ENCODE data around the gene SLC25A36. TPM values are rescaled to one million over a fixed set of nuclear protein-coding genes. Genes with fewer than 3 reads are reported as not detected.
"Not testable (repeated sequence)": the region's sequence is repeated elsewhere in the genome, so short reads cannot be mapped to it uniquely, and the experiment has no call there.

SLC25A36 gene
- total and polyA plus RNA-seq, 10 donors: 19.1 to 82.5 (median 54.3) TPM

DNA sequence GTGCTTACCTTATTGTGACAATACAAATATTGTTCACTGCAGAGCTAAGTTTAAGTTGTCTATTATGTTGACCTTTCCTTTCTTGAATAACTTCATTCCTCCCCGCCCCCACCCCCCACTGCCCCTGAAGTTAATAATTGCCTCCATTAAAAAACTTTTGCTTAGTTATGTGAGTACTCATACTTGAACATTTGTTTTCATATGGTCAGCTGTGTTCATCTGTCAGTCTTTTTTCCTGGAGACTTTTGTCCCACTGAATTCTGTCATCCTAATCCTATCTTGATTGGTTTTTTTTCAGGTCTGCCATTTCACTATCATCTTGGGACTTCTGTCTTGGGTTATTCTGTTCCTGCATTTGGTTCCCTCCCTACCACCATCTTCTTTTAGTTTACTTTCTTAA, 8.5 kb downstream of the SLC25A36 start:
- peaks cover 6 to 87% (median 30%) of the 10 kb centered on the region in 6 donors for H3K4me1 ChIP-seq
- TF ChIP-seq POLR2A (IDR thresholded peaks at IDR 0.05): no peak
- H3K4me3 ChIP-seq: no peak overlapping the region
- 87 to 97% (median 93%) methylated on average over 1 of the region's 1 CpG for WGBS, 5 donors
- H3K36me3 ChIP-seq: no peaks in the 10 kb centered on the region
- no peaks in the 10 kb centered on the region for H3K9me3 ChIP-seq
- no peak overlapping the region for H3K27ac ChIP-seq
- intact Hi-C loops (cut with DNase I; ENCODE audit: low total_unique reads): no loop called here
- H3K27me3 ChIP-seq (replicated peaks in 1 of 7): no peaks in the 10 kb centered on the region
- DNase-seq: no peak

DNA sequence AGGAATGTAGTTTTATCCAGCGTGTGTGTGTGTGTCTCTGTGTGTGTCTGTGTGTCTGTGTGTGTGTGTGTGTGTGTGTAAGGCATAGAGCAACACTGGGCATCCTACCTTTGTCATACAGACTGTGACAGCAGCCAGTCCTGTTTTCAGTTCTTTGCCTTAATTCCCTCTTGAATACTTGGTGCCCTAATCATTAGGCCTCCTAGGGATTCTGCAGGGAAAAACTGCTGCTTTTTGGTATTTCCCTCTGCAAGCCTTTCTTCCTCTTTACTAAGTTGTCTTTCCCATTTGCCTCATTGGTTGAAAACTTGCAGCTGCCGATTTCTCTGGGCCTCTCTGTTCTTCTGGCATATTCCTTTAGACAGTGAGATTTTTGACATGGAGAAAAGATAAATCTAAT, 9.2 kb downstream of the SLC25A36 start:
- no peak for DNase-seq
- WGBS, 5 donors: 63 to 82% (median 68%) methylated on average over 2 of the region's 2 CpGs
- Histone ChIP-seq H3K9me3 (no peaks in the 10 kb centered on the region), H3K36me3 (no peaks in the 10 kb centered on the region), H3K4me1 (peaks cover 0 to 85% (median 26%) of the 10 kb centered on the region in 6 donors), H3K27ac (no peak overlapping the region), H3K27me3 (replicated peaks in 1 of 7) (no peaks in the 10 kb centered on the region), H3K4me3 (no peak overlapping the region)
- intact Hi-C loops (cut with DNase I; ENCODE audit: low total_unique reads): no loop called here
- TF ChIP-seq, protein P1, sequence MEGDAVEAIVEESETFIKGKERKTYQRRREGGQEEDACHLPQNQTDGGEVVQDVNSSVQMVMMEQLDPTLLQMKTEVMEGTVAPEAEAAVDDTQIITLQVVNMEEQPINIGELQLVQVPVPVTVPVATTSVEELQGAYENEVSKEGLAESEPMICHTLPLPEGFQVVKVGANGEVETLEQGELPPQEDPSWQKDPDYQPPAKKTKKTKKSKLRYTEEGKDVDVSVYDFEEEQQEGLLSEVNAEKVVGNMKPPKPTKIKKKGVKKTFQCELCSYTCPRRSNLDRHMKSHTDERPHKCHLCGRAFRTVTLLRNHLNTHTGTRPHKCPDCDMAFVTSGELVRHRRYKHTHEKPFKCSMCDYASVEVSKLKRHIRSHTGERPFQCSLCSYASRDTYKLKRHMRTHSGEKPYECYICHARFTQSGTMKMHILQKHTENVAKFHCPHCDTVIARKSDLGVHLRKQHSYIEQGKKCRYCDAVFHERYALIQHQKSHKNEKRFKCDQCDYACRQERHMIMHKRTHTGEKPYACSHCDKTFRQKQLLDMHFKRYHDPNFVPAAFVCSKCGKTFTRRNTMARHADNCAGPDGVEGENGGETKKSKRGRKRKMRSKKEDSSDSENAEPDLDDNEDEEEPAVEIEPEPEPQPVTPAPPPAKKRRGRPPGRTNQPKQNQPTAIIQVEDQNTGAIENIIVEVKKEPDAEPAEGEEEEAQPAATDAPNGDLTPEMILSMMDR (IDR thresholded peaks at IDR 0.05 in 8 of 11, conservative IDR thresholded peaks at IDR 0.05 in 3 of 11): no peak
- TF ChIP-seq POLR2A (IDR thresholded peaks at IDR 0.05) (no peak), POLR2AphosphoS5 (IDR thresholded peaks at IDR 0.05) (no peak)

DNA sequence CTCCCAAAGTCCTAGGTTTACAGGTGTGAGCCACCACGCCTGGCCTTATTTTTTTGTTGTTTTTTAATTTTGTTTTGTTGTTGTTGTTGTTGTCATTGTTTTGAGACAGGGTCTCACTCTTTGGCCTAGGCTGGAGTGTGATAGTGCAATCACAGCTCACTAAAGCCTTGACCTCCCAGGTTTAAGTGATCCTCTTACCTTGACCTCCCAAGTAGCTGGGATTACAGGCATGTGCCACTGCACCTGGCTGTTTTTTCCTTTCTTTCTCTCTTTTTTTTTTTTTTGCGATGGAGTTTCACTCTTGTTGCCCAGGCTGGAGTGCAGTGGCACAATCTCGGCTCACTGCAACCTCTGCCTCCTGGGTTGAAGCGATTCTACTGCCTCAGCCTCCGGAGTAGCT, 10.1 kb downstream of the SLC25A36 start:
- DNase-seq; H3K27ac ChIP-seq; H3K9me3 ChIP-seq; intact Hi-C loops (cut with DNase I; ENCODE audit: low total_unique reads); H3K27me3 ChIP-seq (replicated peaks in 1 of 7); H3K36me3 ChIP-seq; H3K4me3 ChIP-seq: not testable (repeated sequence)
- H3K4me1 ChIP-seq: peaks cover 0 to 76% (median 24%) of the 10 kb centered on the region in 6 donors
- 92 to 98% (median 94%) methylated on average over 5 of the region's 5 CpGs for whole genome bisulfite sequencing, 5 donors

DNA sequence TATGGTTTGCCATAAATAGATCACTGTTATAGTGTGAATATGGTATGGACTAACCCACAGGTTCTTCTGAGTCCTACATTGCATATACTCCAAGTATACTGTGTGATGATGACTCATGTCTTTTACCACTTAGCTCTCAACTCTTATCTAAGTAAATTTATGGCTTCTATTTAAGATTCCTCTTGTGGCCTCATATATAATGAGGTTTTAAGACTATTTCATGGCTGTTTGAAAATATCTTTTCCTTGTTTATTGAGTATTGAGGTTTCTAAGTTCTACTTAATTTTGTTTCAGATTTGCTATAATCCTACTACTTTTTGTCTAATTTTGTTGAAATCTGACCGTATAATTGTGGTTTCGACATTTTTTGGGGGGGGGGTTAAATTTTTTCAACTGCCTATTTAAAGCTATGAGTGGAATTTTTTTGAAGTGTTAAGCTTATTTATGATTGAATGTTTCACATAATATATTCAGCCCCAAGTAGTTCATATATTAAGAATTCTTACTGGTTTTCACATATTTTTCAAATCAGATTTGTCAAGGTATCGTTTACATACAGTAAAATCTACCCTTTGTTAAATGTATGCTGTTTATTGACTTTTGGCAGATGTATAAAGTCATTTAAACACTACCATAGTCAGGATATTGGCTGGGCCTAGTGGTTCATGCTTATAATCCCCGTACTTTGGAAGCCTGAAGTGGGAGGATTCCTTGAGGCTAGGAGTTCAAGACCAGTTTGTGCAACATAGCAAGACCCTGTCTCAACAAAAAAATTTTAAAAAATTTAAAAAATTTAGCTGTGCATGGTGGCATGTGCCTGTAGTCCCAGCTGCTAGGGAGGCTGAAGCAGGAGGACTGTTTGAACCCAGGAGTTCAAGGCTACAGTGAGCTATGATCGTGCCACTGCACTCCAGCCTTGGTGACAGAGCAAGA, 11.7 kb downstream of the SLC25A36 start:
- whole genome bisulfite sequencing, 5 donors: 72 to 87% (median 84%) methylated on average over 5 of the region's 5 CpGs
- intact Hi-C loops (cut with DNase I; ENCODE audit: low total_unique reads): no loop called here
- Histone ChIP-seq H3K27me3 (replicated peaks in 1 of 7) (no peaks in the 10 kb centered on the region), H3K9me3 (no peaks in the 10 kb centered on the region), H3K4me1 (peaks cover 0 to 71% (median 24%) of the 10 kb centered on the region in 6 donors), H3K4me3 (no peak overlapping the region), H3K36me3 (peaks cover 0 to 19% (median 2%) of the 10 kb centered on the region in 6 donors), H3K27ac (no peak overlapping the region)
- TF ChIP-seq POLR2AphosphoS5 (IDR thresholded peaks at IDR 0.05) (no peak), POLR2A (IDR thresholded peaks at IDR 0.05) (no peak)
- TF ChIP-seq, protein P1 (IDR thresholded peaks at IDR 0.05 in 8 of 11, conservative IDR thresholded peaks at IDR 0.05 in 3 of 11): no peak
- DNase-seq: no peak

DNA sequence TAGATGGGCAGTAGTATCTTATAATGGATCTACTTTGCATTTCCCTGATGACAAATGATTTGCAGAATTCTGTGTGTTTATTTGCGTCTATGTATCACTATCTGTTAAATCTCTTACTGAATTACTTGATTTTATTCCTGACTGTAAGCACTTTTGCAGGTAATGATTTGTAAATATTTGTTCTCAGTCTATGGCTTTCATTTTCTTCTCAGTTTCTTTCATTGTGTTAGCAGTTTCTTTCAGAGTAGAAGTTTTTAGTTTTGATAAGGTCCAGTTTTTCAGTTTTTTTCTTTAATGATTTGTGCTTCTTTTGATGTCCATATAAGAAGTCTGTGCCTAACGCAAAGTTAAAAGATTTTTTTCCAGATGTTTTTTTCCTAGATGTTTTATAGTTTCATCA, 12.9 kb downstream of the SLC25A36 start:
- 90 to 96% (median 93%) methylated on average over 2 of the region's 2 CpGs for WGBS, 5 donors
- H3K9me3 ChIP-seq: no peaks in the 10 kb centered on the region
- intact Hi-C loops (cut with DNase I; ENCODE audit: low total_unique reads): no loop called here
- no peak for DNase-seq
- TF ChIP-seq, protein P1 (IDR thresholded peaks at IDR 0.05 in 8 of 11, conservative IDR thresholded peaks at IDR 0.05 in 3 of 11): no peak
- no peak for TF ChIP-seq POLR2AphosphoS5 (IDR thresholded peaks at IDR 0.05)
- H3K36me3 ChIP-seq: peaks cover 0 to 28% (median 2%) of the 10 kb centered on the region in 6 donors
- no peak overlapping the region for H3K4me3 ChIP-seq
- H3K27me3 ChIP-seq (replicated peaks in 1 of 7): no peaks in the 10 kb centered on the region
- no peak overlapping the region for H3K27ac ChIP-seq
- H3K4me1 ChIP-seq: peaks cover 0 to 61% (median 23%) of the 10 kb centered on the region in 6 donors

Measured in spleen (tissue), 11 donors.